ENCODE data around the gene PID1.

The PID1 gene

GRCh38 chr2:229270551-229271410 lies at the start of gene PID1:
PID1 (minus strand) TSS chr2:229271287; CDS start chr2:229271043, 244 bp downstream.
- no peak for DNase-seq

- no peak for DNase-seq
Observed at GRCh38 chr2:229319558-229319957, 48.5 kb upstream of the PID1 start.

GRCh38 chr2:229314117-229314516 lies 43.0 kb upstream of the PID1 start:
- DNase-seq: no peak

GRCh38 chr2:229313591-229313990 lies 42.5 kb upstream of the PID1 start:
- no peak for DNase-seq

- peak in 1 of 2 experiments; percentile 3 for DNase-seq
Observed at GRCh38 chr2:229301237-229301636, 30.1 kb upstream of the PID1 start.

- DNase-seq: no peak
Observed at GRCh38 chr2:229300790-229301189, 29.7 kb upstream of the PID1 start.

- DNase-seq: no peak
Observed at GRCh38 chr2:229300371-229300770, 29.3 kb upstream of the PID1 start.

- DNase-seq: no peak
Observed at GRCh38 chr2:229297247-229297646, 26.2 kb upstream of the PID1 start.

- no peak for DNase-seq
Observed at GRCh38 chr2:229296536-229296935, 25.4 kb upstream of the PID1 start.

- DNase-seq: no peak
Observed at GRCh38 chr2:229296016-229296415, 24.9 kb upstream of the PID1 start.

GRCh38 chr2:229287823-229288222 lies 16.7 kb upstream of the PID1 start:
- DNase-seq: no peak

GRCh38 chr2:229282758-229283546 lies 11.9 kb upstream of the PID1 start:
- no peak for DNase-seq

GRCh38 chr2:229279516-229279915 lies 8.4 kb upstream of the PID1 start:
- DNase-seq: no peak

- DNase-seq: no peak
Observed at GRCh38 chr2:229275506-229275905, 4.4 kb upstream of the PID1 start.

- peak; percentile 32 to 40 for DNase-seq
Observed at GRCh38 chr2:229273723-229274338, 2.7 kb upstream of the PID1 start.

GRCh38 chr2:229273006-229273722 lies 2.1 kb upstream of the PID1 start:
- DNase-seq: no peak

GRCh38 chr2:229269941-229270340 lies 1.1 kb downstream of the PID1 start:
- DNase-seq: no peak

GRCh38 chr2:229269146-229269545 lies 1.9 kb downstream of the PID1 start:
- no peak for DNase-seq

GRCh38 chr2:229268626-229269025 lies 2.5 kb downstream of the PID1 start:
- DNase-seq: no peak

GRCh38 chr2:229267080-229267479 lies 4.0 kb downstream of the PID1 start:
- DNase-seq: no peak

GRCh38 chr2:229265727-229266126 lies 5.4 kb downstream of the PID1 start:
- no peak for DNase-seq

GRCh38 chr2:229261599-229261998 lies 9.5 kb downstream of the PID1 start:
- DNase-seq: no peak

- no peak for DNase-seq
Observed at GRCh38 chr2:229261076-229261475, 10.0 kb downstream of the PID1 start.
